K562 (cell line): ENCODE results near the gene ULK1. TPM values are rescaled to one million over a fixed set of nuclear protein-coding genes. Genes with fewer than 3 reads are reported as not detected.

ENCODE experiments used
- KLF13 ChIP-seq: fragments of 450-650 bp; IDR thresholded peaks from 2 replicates; pipeline ENCODE4 v1.6.1; 2016; ENCODE audit warnings: missing genetic modification characterization, low read depth, mild to moderate bottlenecking, missing compliant biosample characterization, moderate library complexity, borderline replicate concordance
- NCOA4 ChIP-seq: fragments of 450-650 bp; IDR thresholded peaks from 2 replicates; pipeline ENCODE4 v1.6.1; 2018; ENCODE audit warnings: mild to moderate bottlenecking; ENCODE audit not compliant: partially characterized antibody
- NCOA6 ChIP-seq: fragments of 450-650 bp; IDR thresholded peaks from 2 replicates; pipeline ENCODE4 v1.6.1; 2017; ENCODE audit warnings: mild to moderate bottlenecking
- NFE2L1 ChIP-seq: fragments of 450-650 bp; IDR thresholded peaks from 2 replicates; pipeline ENCODE4 v1.6.1; 2016; ENCODE audit warnings: missing genetic modification characterization, low read depth, mild to moderate bottlenecking, missing compliant biosample characterization, moderate library complexity, borderline replicate concordance
- SAP30 ChIP-seq: fragments of 200-600 bp; sonication (generic); IDR thresholded peaks from 2 replicates; pipeline ENCODE4 v1.6.1; 2012; ENCODE audit warnings: borderline replicate concordance, low read depth, mild to moderate bottlenecking, moderate library complexity, low read length, control low read depth, inconsistent platforms; ENCODE audit not compliant: insufficient read depth, poor library complexity, severe bottlenecking
- SRSF7 ChIP-seq: fragments of 200-400 bp; formaldehyde crosslinking; optimal IDR thresholded peaks from 2 replicates; pipeline ENCODE3; 2017; ENCODE audit warnings: mild to moderate bottlenecking, low read depth, low read length
- TFAM ChIP-seq: fragments of 250-450 bp; sonication (Bioruptor Pico); conservative IDR thresholded peaks from 2 replicates; pipeline ENCODE4 v1.5.0; 2021; ENCODE audit warnings: mild to moderate bottlenecking, moderate library complexity
- U2AF2 ChIP-seq: fragments of 200-400 bp; formaldehyde crosslinking; optimal IDR thresholded peaks from 2 replicates; pipeline ENCODE3; 2017; ENCODE audit warnings: low read depth, mild to moderate bottlenecking, low read length
- ZNF24 ChIP-seq: fragments of 450-650 bp; IDR thresholded peaks from 2 replicates; pipeline ENCODE4 v1.6.1; 2016
- ZNF263 ChIP-seq: sonication (generic); formaldehyde crosslinking; IDR thresholded peaks from 2 replicates; pipeline ENCODE4 v1.8.0; 2022; ENCODE audit warnings: mild to moderate bottlenecking, missing genetic modification reagents, borderline replicate concordance
- polyA plus RNA-seq, 8 experiments: library from polyadenylated mRNA; depleted of rRNA in 4 of 8; stranded (reverse) in 5 of 8; unstranded in 3 of 8; fragments of >200 nt; fragmentation: Nextera tagmentation in 2 of 8; fragmentation: Illumina TruSeq in 1 of 8; extraction: Ambion mirVana in 2 of 8; extraction: Trizol in 1 of 8; gene quantifications; 2 replicates each; pipeline versions ENCODE4 v1.2.1 to v1.2.3, GENCODE V29; 2011 to 2014; ENCODE audit warnings: inconsistent platforms in 1 of 8, missing spikeins in 1 of 8
- total RNA-seq, 7 experiments: library from RNA; depleted of rRNA in 6 of 7; stranded (reverse); fragments of >200 nt in 6 of 7; fragmentation: Illumina TruSeq in 2 of 7; extraction: Trizol in 2 of 7; gene quantifications; 2 replicates each; pipeline versions ENCODE4 v1.2.1 to v1.2.3, GENCODE V29; 2011 to 2021; ENCODE audit warnings: low replicate concordance in 1 of 7
- TF ChIP-seq, protein P1 (sequence below): fragments of 250-450 bp; sonication (Bioruptor Pico); IDR thresholded peaks from 2 replicates; pipeline ENCODE4 v1.4.0; 2020
- TF ChIP-seq, protein P2 (sequence below): sonication (generic); formaldehyde crosslinking; IDR thresholded peaks from 2 replicates; pipeline ENCODE4 v1.8.0; 2022; ENCODE audit warnings: missing genetic modification reagents, mild to moderate bottlenecking, borderline replicate concordance
- TF ChIP-seq, protein P3 (sequence below): IDR thresholded peaks from 2 replicates; pipeline ENCODE4 v1.6.1; 2012; ENCODE audit warnings: low read depth, low read length, improper control_type of control experiment, borderline replicate concordance
- TF ChIP-seq, protein P4 (sequence below): fragments of 450-650 bp; formaldehyde crosslinking; IDR thresholded peaks from 2 replicates; pipeline ENCODE4 v1.4.0; 2020; ENCODE audit warnings: mild to moderate bottlenecking

ULK1 gene
- total and polyA plus RNA-seq, 9 of the 15 experiments (the other 6 are each of a cell fraction or from before 2014, with no cell fraction given) = 0.15 to 29.4 (median 2.5) TPM

DNA sequence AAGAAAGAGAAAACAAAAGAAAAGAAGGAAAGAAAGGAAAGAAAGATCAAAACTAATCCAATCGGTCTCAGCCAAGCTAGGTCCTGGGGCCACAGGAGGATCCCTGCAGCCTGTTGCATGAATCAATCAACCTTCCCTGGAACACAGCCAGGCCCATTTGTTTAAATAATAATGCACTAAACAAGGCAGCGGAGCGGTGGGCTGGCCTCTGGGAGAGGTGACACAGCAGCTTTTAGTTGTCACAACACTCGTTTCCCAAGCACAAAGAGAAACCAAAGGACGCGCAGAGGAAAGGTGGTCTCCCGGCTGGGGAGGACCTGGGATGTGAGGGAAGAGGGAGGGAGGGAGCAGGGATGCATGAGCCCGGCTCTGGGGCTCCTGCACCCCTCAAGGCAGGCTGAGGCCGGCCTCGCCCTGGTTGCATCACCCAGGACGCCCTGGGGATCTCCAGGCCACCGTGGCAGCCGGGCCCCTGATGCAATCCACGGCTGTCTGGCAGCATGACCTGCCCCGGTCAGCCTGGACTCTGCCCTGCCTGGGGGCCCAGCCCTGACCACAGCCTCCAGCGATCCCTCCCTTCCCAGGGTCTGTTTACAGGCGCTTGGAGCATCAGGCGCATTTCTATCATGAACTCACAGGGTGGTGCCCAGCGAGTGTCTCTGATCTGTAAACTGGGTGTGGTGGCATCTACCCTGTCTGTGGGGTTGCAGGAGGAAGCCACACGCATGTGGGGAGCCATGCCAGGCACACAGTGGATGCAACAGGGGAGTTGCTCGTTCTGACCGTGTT, 33.8 kb upstream of the ULK1 start (continued):
- TF ChIP-seq, protein P1, sequence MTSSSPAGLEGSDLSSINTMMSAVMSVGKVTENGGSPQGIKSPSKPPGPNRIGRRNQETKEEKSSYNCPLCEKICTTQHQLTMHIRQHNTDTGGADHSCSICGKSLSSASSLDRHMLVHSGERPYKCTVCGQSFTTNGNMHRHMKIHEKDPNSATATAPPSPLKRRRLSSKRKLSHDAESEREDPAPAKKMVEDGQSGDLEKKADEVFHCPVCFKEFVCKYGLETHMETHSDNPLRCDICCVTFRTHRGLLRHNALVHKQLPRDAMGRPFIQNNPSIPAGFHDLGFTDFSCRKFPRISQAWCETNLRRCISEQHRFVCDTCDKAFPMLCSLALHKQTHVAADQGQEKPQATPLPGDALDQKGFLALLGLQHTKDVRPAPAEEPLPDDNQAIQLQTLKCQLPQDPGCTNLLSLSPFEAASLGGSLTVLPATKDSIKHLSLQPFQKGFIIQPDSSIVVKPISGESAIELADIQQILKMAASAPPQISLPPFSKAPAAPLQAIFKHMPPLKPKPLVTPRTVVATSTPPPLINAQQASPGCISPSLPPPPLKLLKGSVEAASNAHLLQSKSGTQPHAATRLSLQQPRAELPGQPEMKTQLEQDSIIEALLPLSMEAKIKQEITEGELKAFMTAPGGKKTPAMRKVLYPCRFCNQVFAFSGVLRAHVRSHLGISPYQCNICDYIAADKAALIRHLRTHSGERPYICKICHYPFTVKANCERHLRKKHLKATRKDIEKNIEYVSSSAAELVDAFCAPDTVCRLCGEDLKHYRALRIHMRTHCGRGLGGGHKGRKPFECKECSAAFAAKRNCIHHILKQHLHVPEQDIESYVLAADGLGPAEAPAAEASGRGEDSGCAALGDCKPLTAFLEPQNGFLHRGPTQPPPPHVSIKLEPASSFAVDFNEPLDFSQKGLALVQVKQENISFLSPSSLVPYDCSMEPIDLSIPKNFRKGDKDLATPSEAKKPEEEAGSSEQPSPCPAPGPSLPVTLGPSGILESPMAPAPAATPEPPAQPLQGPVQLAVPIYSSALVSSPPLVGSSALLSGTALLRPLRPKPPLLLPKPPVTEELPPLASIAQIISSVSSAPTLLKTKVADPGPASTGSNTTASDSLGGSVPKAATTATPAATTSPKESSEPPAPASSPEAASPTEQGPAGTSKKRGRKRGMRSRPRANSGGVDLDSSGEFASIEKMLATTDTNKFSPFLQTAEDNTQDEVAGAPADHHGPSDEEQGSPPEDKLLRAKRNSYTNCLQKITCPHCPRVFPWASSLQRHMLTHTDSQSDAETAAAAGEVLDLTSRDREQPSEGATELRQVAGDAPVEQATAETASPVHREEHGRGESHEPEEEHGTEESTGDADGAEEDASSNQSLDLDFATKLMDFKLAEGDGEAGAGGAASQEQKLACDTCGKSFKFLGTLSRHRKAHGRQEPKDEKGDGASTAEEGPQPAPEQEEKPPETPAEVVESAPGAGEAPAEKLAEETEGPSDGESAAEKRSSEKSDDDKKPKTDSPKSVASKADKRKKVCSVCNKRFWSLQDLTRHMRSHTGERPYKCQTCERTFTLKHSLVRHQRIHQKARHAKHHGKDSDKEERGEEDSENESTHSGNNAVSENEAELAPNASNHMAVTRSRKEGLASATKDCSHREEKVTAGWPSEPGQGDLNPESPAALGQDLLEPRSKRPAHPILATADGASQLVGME (CRISPR knock-in tag) = no peak; the same call in 1 of the 2 replicates
- TF ChIP-seq TFAM (CRISPR knock-in tag) (no peak), NCOA4 (no peak), NFE2L1 (tag) (peak; percentile 55; the same call in 1 of the 2 replicates), NCOA6 (no peak), ZNF263 (CRISPR knock-in tag) (peak; percentile 84; the same call in 1 of the 2 replicates), SAP30 (no peak), ZNF24 (no peak), SRSF7 (no peak), U2AF2 (no peak), KLF13 (tag) (peak; percentile 19)
- TF ChIP-seq, protein P2, sequence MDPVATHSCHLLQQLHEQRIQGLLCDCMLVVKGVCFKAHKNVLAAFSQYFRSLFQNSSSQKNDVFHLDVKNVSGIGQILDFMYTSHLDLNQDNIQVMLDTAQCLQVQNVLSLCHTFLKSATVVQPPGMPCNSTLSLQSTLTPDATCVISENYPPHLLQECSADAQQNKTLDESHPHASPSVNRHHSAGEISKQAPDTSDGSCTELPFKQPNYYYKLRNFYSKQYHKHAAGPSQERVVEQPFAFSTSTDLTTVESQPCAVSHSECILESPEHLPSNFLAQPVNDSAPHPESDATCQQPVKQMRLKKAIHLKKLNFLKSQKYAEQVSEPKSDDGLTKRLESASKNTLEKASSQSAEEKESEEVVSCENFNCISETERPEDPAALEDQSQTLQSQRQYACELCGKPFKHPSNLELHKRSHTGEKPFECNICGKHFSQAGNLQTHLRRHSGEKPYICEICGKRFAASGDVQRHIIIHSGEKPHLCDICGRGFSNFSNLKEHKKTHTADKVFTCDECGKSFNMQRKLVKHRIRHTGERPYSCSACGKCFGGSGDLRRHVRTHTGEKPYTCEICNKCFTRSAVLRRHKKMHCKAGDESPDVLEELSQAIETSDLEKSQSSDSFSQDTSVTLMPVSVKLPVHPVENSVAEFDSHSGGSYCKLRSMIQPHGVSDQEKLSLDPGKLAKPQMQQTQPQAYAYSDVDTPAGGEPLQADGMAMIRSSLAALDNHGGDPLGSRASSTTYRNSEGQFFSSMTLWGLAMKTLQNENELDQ = no peak
- TF ChIP-seq, protein P3, sequence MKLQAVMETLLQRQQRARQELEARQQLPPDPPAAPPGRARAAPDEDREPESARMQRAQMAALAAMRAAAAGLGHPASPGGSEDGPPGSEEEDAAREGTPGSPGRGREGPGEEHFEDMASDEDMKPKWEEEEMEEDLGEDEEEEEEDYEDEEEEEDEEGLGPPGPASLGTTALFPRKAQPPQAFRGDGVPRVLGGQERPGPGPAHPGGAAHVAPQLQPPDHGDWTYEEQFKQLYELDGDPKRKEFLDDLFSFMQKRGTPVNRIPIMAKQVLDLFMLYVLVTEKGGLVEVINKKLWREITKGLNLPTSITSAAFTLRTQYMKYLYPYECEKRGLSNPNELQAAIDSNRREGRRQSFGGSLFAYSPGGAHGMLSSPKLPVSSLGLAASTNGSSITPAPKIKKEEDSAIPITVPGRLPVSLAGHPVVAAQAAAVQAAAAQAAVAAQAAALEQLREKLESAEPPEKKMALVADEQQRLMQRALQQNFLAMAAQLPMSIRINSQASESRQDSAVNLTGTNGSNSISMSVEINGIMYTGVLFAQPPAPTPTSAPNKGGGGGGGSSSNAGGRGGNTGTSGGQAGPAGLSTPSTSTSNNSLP = no peak; the same call in 1 of the 2 replicates
- TF ChIP-seq, protein P4, sequence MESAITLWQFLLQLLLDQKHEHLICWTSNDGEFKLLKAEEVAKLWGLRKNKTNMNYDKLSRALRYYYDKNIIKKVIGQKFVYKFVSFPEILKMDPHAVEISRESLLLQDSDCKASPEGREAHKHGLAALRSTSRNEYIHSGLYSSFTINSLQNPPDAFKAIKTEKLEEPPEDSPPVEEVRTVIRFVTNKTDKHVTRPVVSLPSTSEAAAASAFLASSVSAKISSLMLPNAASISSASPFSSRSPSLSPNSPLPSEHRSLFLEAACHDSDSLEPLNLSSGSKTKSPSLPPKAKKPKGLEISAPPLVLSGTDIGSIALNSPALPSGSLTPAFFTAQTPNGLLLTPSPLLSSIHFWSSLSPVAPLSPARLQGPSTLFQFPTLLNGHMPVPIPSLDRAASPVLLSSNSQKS (CRISPR knock-in tag) = no peak
